OCI-LY1 (cell line): ENCODE data around the gene FEM1C.

Source experiments
- H2AFZ ChIP-seq: fragments of 200-600 bp; sonication (generic), shearing (Covaris generic); 2 replicates; pipeline ENCODE4 v1.6.0; 2014; ENCODE audit warnings: antibody characterized with exemption, mild to moderate bottlenecking, low read length
- H3F3A ChIP-seq: fragments of 200-600 bp; sonication (generic), shearing (Covaris generic); 2 replicates; pipeline ENCODE4 v1.6.0; 2014; ENCODE audit warnings: mild to moderate bottlenecking, antibody characterized with exemption, low read length, moderate library complexity; ENCODE audit not compliant: insufficient read depth
- H3K27ac ChIP-seq: fragments of 200-600 bp; sonication (generic); 2 replicates; pipeline ENCODE4 v1.5.1; 2014; ENCODE audit warnings: low read length, mixed run types, mild to moderate bottlenecking, low read depth; ENCODE audit not compliant: poor library complexity, severe bottlenecking
- H3K27me3 ChIP-seq: fragments of 200-600 bp; sonication (generic); 2 replicates; pipeline ENCODE4 v1.6.0; 2014; ENCODE audit warnings: antibody characterized with exemption, mild to moderate bottlenecking, low read length, moderate library complexity; ENCODE audit not compliant: insufficient read depth
- H3K36me3 ChIP-seq: fragments of 200-600 bp; sonication (generic); 2 replicates; pipeline ENCODE4 v1.6.1; 2014; ENCODE audit warnings: mild to moderate bottlenecking, antibody characterized with exemption, low read length, moderate library complexity, mixed read lengths; ENCODE audit not compliant: insufficient read depth
- H3K4me1 ChIP-seq: fragments of 200-600 bp; sonication (generic); 2 replicates; pipeline ENCODE4 v1.5.1; 2014; ENCODE audit warnings: mild to moderate bottlenecking, low read length, moderate library complexity; ENCODE audit not compliant: insufficient read depth, severe bottlenecking
- H3K4me2 ChIP-seq: fragments of 200-600 bp; sonication (generic), shearing (Covaris generic); 2 replicates; pipeline ENCODE4 v1.6.1; 2014; ENCODE audit warnings: low read length
- H3K4me3 ChIP-seq: fragments of 200-600 bp; sonication (generic); 2 replicates; pipeline ENCODE4 v1.5.1; 2014; ENCODE audit warnings: low read length, low read depth, mild to moderate bottlenecking, mixed read lengths; ENCODE audit not compliant: poor library complexity, severe bottlenecking
- H3K79me2 ChIP-seq: fragments of 200-600 bp; shearing (Covaris generic); 2 replicates; pipeline ENCODE4 v1.6.1; 2016; ENCODE audit warnings: mixed run types, low read length, mixed read lengths; ENCODE audit not compliant: insufficient read depth
- H3K9ac ChIP-seq: fragments of 200-600 bp; sonication (generic), shearing (Covaris generic); 2 replicates; pipeline ENCODE4 v1.6.1; 2014; ENCODE audit warnings: mild to moderate bottlenecking, low read length, mixed read lengths
- H3K9me2 ChIP-seq: fragments of 200-600 bp; sonication (generic), shearing (Covaris generic); 2 replicates; pipeline ENCODE4 v1.6.1; 2014; ENCODE audit warnings: low read depth, mild to moderate bottlenecking, low read length, mixed read lengths
- H3K9me3 ChIP-seq: fragments of 200-600 bp; shearing (Covaris generic); 2 replicates; pipeline ENCODE4 v1.6.1; 2014; ENCODE audit warnings: low read length, mixed read lengths
- H4K20me1 ChIP-seq: fragments of 200-600 bp; sonication (generic), shearing (Covaris generic); 2 replicates; pipeline ENCODE4 v1.6.0; 2016; ENCODE audit warnings: mild to moderate bottlenecking, low read length; ENCODE audit not compliant: insufficient read depth
- CTCF ChIP-seq: fragments of 200-600 bp; sonication (generic), shearing (Covaris generic); IDR thresholded peaks from 2 replicates; pipeline ENCODE4 v1.5.1; 2017; ENCODE audit warnings: mild to moderate bottlenecking, antibody characterized with exemption, low read length, moderate library complexity, mixed read lengths
- EZH2 ChIP-seq: fragments of 200-600 bp; sonication (generic), shearing (Covaris generic); IDR thresholded peaks from 2 replicates; pipeline ENCODE4 v1.8.0; 2017; ENCODE audit warnings: borderline replicate concordance, mixed run types, mild to moderate bottlenecking, antibody characterized with exemption, low read length, moderate library complexity, mixed read lengths

Gene FEM1C

GRCh38 chr5:115586525-115587146 is 42.1 kb upstream of the FEM1C start:
- H3K9me2 ChIP-seq = no peaks in the 10 kb centered on the region
- no peak overlapping the region for H2AFZ ChIP-seq
- no peaks in the 10 kb centered on the region for H3K4me1 ChIP-seq
- no peak overlapping the region for H3K27ac ChIP-seq
- H3K79me2 ChIP-seq = no peaks in the 10 kb centered on the region
- H3K4me3 ChIP-seq = no peak overlapping the region
- H3K36me3 ChIP-seq = no peaks in the 10 kb centered on the region
- no peaks in the 10 kb centered on the region for H3K9me3 ChIP-seq
- no peak overlapping the region for H3K9ac ChIP-seq
- TF ChIP-seq CTCF (peak; percentile 63), EZH2 (no peak)
- no peaks in the 10 kb centered on the region for H4K20me1 ChIP-seq
- no peaks in the 10 kb centered on the region for H3F3A ChIP-seq
- no peaks in the 10 kb centered on the region for H3K27me3 ChIP-seq
- H3K4me2 ChIP-seq = no peak overlapping the region

- Histone ChIP-seq H3K9ac (no peak overlapping the region), H4K20me1 (no peaks in the 10 kb centered on the region), H3K4me3 (no peak overlapping the region), H3F3A (no peaks in the 10 kb centered on the region), H3K4me1 (no peaks in the 10 kb centered on the region), H3K9me3 (no peaks in the 10 kb centered on the region), H3K36me3 (no peaks in the 10 kb centered on the region), H3K4me2 (no peak overlapping the region), H3K27ac (no peak overlapping the region), H2AFZ (no peak overlapping the region), H3K9me2 (no peaks in the 10 kb centered on the region), H3K79me2 (no peaks in the 10 kb centered on the region), H3K27me3 (no peaks in the 10 kb centered on the region)
- no peak for TF ChIP-seq EZH2
- no peak for TF ChIP-seq CTCF
These were observed 40.7 kb upstream of the FEM1C start for GRCh38 chr5:115585265-115585664.

GRCh38 chr5:115584501-115584900 is 39.9 kb upstream of the FEM1C start:
- no peak overlapping the region for H2AFZ ChIP-seq
- H4K20me1 ChIP-seq = no peaks in the 10 kb centered on the region
- no peak overlapping the region for H3K4me3 ChIP-seq

More at GRCh38 chr5:115584501-115584900, 39.9 kb upstream of the FEM1C start:
- H3K9me3 ChIP-seq = no peaks in the 10 kb centered on the region
- no peaks in the 10 kb centered on the region for H3K9me2 ChIP-seq
- H3K27me3 ChIP-seq = no peaks in the 10 kb centered on the region
- H3K9ac ChIP-seq = no peak overlapping the region
- TF ChIP-seq EZH2 = no peak
- TF ChIP-seq CTCF = no peak
- no peak overlapping the region for H3K27ac ChIP-seq
- H3K79me2 ChIP-seq = no peaks in the 10 kb centered on the region
- no peaks in the 10 kb centered on the region for H3K36me3 ChIP-seq
- no peaks in the 10 kb centered on the region for H3K4me1 ChIP-seq
- no peaks in the 10 kb centered on the region for H3F3A ChIP-seq
- H3K4me2 ChIP-seq = no peak overlapping the region
